ENCODE data around the gene KLK11.

The KLK11 gene

GRCh38 chr19:50974702-50975556 lies 51.5 kb downstream of the KLK11 start:
- in situ Hi-C loops (cut with MboI; ENCODE audit: low sequenced_read_pairs) = no loop called here

- in situ Hi-C loops (cut with MboI; ENCODE audit: low sequenced_read_pairs) = no loop called here
Observed at GRCh38 chr19:50972795-50973376, 53.5 kb downstream of the KLK11 start.

Data from HL-60/S4 treated with phorbol 12-myristate 13-acetate at 8.2 ng/mL for 4 days and 3 days (cell line).